K562 (cell line): ENCODE measurements around the gene RBM20. TPM values are rescaled to one million over a fixed set of nuclear protein-coding genes. Genes with fewer than 3 reads are reported as not detected.

Source experiments
- ATAC-seq: fragments of 200-7000 bp; cut with Tn5 transposase; 3 replicates; pipeline ENCODE4 v1.9.1; 2020; ENCODE audit warnings: moderate library complexity
- BruUV-seq: library from RNA; stranded (reverse); fragments of 400-500 nt; replicated peaks from 2 replicates; lab custom pipeline; 2021; lab: Mats Ljungman, UMichigan
- CTCF ChIA-PET: fragments of 300-600 bp; formaldehyde crosslinking; extraction: SDS; loops from one replicate; lab custom pipeline; 2021; ENCODE audit warnings: low intra/inter-chr PET ratio; lab: Yijun Ruan, JAX
- POLR2A ChIA-PET: fragments of 300-600, 350-650 bp; sonication (Branson Sonifier 250); formaldehyde crosslinking; extraction: SDS; loops from one replicate; lab custom pipeline; 2021; ENCODE audit warnings: antibody characterized with exemption, inconsistent platforms; lab: Yijun Ruan, JAX
- DNase-seq, 4 experiments: peaks; one replicate each; pipeline versions ENCODE4 v3.0.0 to v3.0.0-alpha.2; 2011 to 2018; ENCODE audit warnings: low spot score in 3 of 4, mixed read lengths in 3 of 4; ENCODE audit errors: extremely low read depth in 1 of 4
- FAIRE-seq: peaks from 2 replicates; lab custom pipeline; 2011; peaks lifted over from hg19 to GRCh38; lab: Jason Lieb, UNC
- H2AFZ ChIP-seq: 2 replicates; pipeline ENCODE4 v1.6.0; 2011; ENCODE audit warnings: low read depth, low read length, control low read depth, inconsistent platforms
- H3K27ac ChIP-seq: fragments of 200-600 bp; 3 replicates; pipeline ENCODE4 v1.8.0; 2011; ENCODE audit warnings: low read depth, mild to moderate bottlenecking, control low read depth, inconsistent platforms, low read length, moderate library complexity, mixed read lengths; ENCODE audit errors: extremely low read depth
- H3K27me3 ChIP-seq, 2 experiments: fragments of 300-600 bp in 1 of 2; 2 replicates in 1 of 2; 3 replicates in 1 of 2; pipeline versions ENCODE4 v1.6.0 to v1.8.0; 2011; ENCODE audit warnings: inconsistent platforms in 2 of 2, low read length in 2 of 2, mild to moderate bottlenecking in 1 of 2, mixed read lengths in 1 of 2, moderate library complexity in 1 of 2; ENCODE audit not compliant: control insufficient read depth in 2 of 2, insufficient read depth in 2 of 2
- H3K36me3 ChIP-seq: fragments of 300-600 bp; 3 replicates; pipeline ENCODE4 v1.8.0; 2011; ENCODE audit warnings: mild to moderate bottlenecking, low read length, inconsistent platforms; ENCODE audit not compliant: control insufficient read depth, insufficient read depth
- H3K4me1 ChIP-seq, 2 experiments: fragments of 200-600 bp in 1 of 2; replicated peaks in 1 of 2; 2 replicates in 1 of 2; 3 replicates in 1 of 2; pipeline versions ENCODE4 v1.5.1 to v1.8.0; 2011; ENCODE audit warnings: inconsistent platforms in 2 of 2, low read length in 2 of 2, mild to moderate bottlenecking in 1 of 2, mixed read lengths in 1 of 2, moderate library complexity in 1 of 2; ENCODE audit not compliant: control insufficient read depth in 2 of 2, insufficient read depth in 2 of 2
- H3K4me2 ChIP-seq: 2 replicates; pipeline ENCODE4 v1.6.1; 2011; ENCODE audit warnings: low read length, control low read depth, inconsistent platforms, mixed read lengths; ENCODE audit not compliant: insufficient read depth
- H3K4me3 ChIP-seq: fragments of 200-600 bp; sonication (generic), shearing (Covaris generic); 2 replicates; pipeline ENCODE4 v1.5.1; 2016; ENCODE audit warnings: control low read depth, inconsistent platforms
- H3K79me2 ChIP-seq: fragments of 200-600 bp; 3 replicates; pipeline ENCODE4 v1.8.0; 2011; ENCODE audit warnings: low read length, inconsistent platforms; ENCODE audit not compliant: control insufficient read depth, insufficient read depth
- H3K9ac ChIP-seq, 2 experiments: 2 replicates each; pipeline versions ENCODE4 v1.6.0 to v1.6.1; 2011; ENCODE audit warnings: low read depth in 2 of 2, low read length in 2 of 2, control low read depth in 1 of 2, inconsistent platforms in 1 of 2, mild to moderate bottlenecking in 1 of 2, mixed read lengths in 1 of 2; ENCODE audit not compliant: insufficient read depth in 1 of 2
- H3K9me1 ChIP-seq: one replicate; pipeline ENCODE4 v1.6.0; 2011; ENCODE audit warnings: inconsistent platforms, mild to moderate bottlenecking, low read length, moderate library complexity; ENCODE audit not compliant: control insufficient read depth, insufficient read depth
- H3K9me3 ChIP-seq: replicated peaks from 2 replicates; pipeline ENCODE4 v1.5.1; 2011; ENCODE audit warnings: low read depth, low read length, inconsistent platforms; ENCODE audit not compliant: control insufficient read depth, insufficient read depth
- H4K20me1 ChIP-seq: replicated peaks from 2 replicates; pipeline ENCODE4 v1.6.1; 2011; ENCODE audit warnings: low read length, inconsistent platforms, mixed read lengths; ENCODE audit not compliant: control insufficient read depth, insufficient read depth
- CBFA2T3 ChIP-seq: fragments of 450-650 bp; IDR thresholded peaks from 2 replicates; pipeline ENCODE4 v1.6.1; 2017
- CEBPG ChIP-seq, 3 experiments: fragments of 200-800 bp in 1 of 3; sonication (Bioruptor generic) in 1 of 3; sonication (generic) in 1 of 3; formaldehyde crosslinking in 1 of 3; IDR thresholded peaks in 2 of 3; conservative IDR thresholded peaks in 1 of 3; 2 replicates each; pipeline versions ENCODE4 v1.6.1 to v1.8.0; 2016 to 2022; ENCODE audit warnings: missing compliant biosample characterization in 2 of 3, missing genetic modification characterization in 2 of 3, mild to moderate bottlenecking in 1 of 3, missing genetic modification reagents in 1 of 3
- WGBS: fragments of 100-300 bp; shearing (Covaris generic); methylation state at CpG from one replicate; pipeline ENCODE4 v1.1.6; 2016; ENCODE audit warnings: low coverage, mixed read lengths; ENCODE audit not compliant: insufficient coverage; ENCODE audit errors: missing lambda C conversion rate; 5-methylcytosine and 5-hydroxymethylcytosine counted together
- in situ Hi-C: fragments of 300-500 bp; cut with MboI; formaldehyde crosslinking; loops from 4 replicates; pipeline ENCODE4 v1.15.0; 2018; ENCODE audit warnings: inconsistent platforms, mixed read lengths
- intact Hi-C: fragments of 100-400 bp; cut with micrococcal nuclease; formaldehyde crosslinking; loops from 2 replicates; pipeline ENCODE4 v1.14.2; 2022
- polyA plus RNA-seq, 8 experiments: library from polyadenylated mRNA; depleted of rRNA in 4 of 8; stranded (reverse) in 5 of 8; unstranded in 3 of 8; fragments of >200 nt; fragmentation: Nextera tagmentation in 2 of 8; fragmentation: Illumina TruSeq in 1 of 8; extraction: Ambion mirVana in 2 of 8; extraction: Trizol in 1 of 8; gene quantifications; 2 replicates each; pipeline versions ENCODE4 v1.2.1 to v1.2.3, GENCODE V29; 2011 to 2014; ENCODE audit warnings: inconsistent platforms in 1 of 8, missing spikeins in 1 of 8
- total RNA-seq, 7 experiments: library from RNA; depleted of rRNA in 6 of 7; stranded (reverse); fragments of >200 nt in 6 of 7; fragmentation: Illumina TruSeq in 2 of 7; extraction: Trizol in 2 of 7; gene quantifications; 2 replicates each; pipeline versions ENCODE4 v1.2.1 to v1.2.3, GENCODE V29; 2011 to 2021; ENCODE audit warnings: low replicate concordance in 1 of 7
- TF ChIP-seq, protein P1 (sequence below): IDR thresholded peaks from 2 replicates; pipeline ENCODE4 v1.6.1; 2012; ENCODE audit warnings: low read depth, low read length, improper control_type of control experiment, borderline replicate concordance

Gene RBM20
- total and polyA plus RNA-seq, 9 of the 15 experiments (the other 6 are each of a cell fraction or from before 2014, with no cell fraction given) = 0.63 to 5.7 (median 3.2) TPM

DNA sequence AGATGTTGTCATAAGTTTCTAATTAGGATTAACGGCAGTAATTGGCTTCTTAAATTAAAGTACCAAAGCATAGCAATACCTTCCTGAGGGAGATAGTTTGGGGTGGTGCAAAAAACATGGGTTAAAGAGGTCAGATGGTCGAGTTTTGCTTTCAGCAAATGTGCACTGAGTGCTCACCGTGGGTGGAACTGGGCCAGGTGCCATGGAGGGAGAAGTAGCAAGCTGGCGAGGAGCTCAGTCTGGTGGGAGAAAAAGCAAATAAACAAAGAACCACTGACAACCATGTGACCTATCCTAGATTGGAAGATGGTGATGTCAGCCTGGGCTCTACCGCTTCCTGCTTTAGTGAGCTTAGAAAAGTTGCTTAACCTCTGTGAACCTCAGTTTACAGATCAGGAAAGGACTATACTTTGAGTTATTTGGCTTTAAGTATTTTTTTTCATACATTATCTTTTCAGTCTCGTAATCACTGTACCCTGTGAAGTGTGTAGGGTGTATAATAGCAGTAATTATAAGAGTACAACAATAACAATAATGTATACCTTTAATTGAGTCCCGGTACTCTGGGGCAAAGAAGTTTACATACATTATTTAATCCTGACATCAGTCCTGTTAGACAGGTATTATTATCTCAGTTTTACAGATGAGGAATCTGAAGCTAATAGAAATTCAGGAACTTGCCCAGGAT, 158.6 kb downstream of the RBM20 start:
- in situ Hi-C loops = loop anchor here (10.0 kb wide), 1 partner anchor 92 kb away; no protein-coding TSS in a partner anchor
- 57% methylated on average over 5 of the region's 7 CpGs for WGBS
- Histone ChIP-seq H3K36me3 (peaks cover 46% of the 10 kb centered on the region; the same call in 2 of the 3 replicates), H3K79me2 (no peaks in the 10 kb centered on the region), H2AFZ (no peak overlapping the region), H4K20me1 (no peaks in the 10 kb centered on the region), H3K4me2 (no peak overlapping the region), H3K9ac (no peak overlapping the region), H3K9me3 (no peaks in the 10 kb centered on the region), H3K27me3 (no peaks in the 10 kb centered on the region), H3K27ac (no peak overlapping the region), H3K4me3 (no peak overlapping the region), H3K4me1 (peaks cover 0 to 4% of the 10 kb centered on the region in 2 experiments; a peak in 2 of 5 replicates), H3K9me1 (no peaks in the 10 kb centered on the region)
- POLR2A ChIA-PET = interaction anchor here (0.9 to 1.4 kb wide), 3 partner anchors 7 to 18 kb away, joined by 3 read pairs; no protein-coding TSS in a partner anchor
- TF ChIP-seq, protein P1, sequence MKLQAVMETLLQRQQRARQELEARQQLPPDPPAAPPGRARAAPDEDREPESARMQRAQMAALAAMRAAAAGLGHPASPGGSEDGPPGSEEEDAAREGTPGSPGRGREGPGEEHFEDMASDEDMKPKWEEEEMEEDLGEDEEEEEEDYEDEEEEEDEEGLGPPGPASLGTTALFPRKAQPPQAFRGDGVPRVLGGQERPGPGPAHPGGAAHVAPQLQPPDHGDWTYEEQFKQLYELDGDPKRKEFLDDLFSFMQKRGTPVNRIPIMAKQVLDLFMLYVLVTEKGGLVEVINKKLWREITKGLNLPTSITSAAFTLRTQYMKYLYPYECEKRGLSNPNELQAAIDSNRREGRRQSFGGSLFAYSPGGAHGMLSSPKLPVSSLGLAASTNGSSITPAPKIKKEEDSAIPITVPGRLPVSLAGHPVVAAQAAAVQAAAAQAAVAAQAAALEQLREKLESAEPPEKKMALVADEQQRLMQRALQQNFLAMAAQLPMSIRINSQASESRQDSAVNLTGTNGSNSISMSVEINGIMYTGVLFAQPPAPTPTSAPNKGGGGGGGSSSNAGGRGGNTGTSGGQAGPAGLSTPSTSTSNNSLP = no peak
- TF ChIP-seq CEBPG (CRISPR knock-in tag; IDR thresholded peaks at IDR 0.05) (no peak), CEBPG (tag; conservative IDR thresholded peaks at IDR 0.05 in 1 of 2, IDR thresholded peaks at IDR 0.05 in 1 of 2) (peak; percentile 42; a peak in 2 of 4 replicates), CBFA2T3 (0 out of 2 replicates have a peak, but pooled peaks have one; percentile 3)
- ATAC-seq (no peak), FAIRE-seq (no peak), DNase-seq (no peak)
- intact Hi-C loops = loop anchor here (2.0 to 5.0 kb wide), 2 partner anchors 56 to 90 kb away; no protein-coding TSS in a partner anchor
- CTCF ChIA-PET = interaction anchor here (0.6 to 1.4 kb wide), 2 partner anchors 8 to 90 kb away, joined by 3 to 4 read pairs; no protein-coding TSS in a partner anchor
- no TSS peak for BruUV-seq
